OCI-LY7 (cell line): ENCODE data around the gene LRRC71. TPM values are rescaled to one million over a fixed set of nuclear protein-coding genes. Genes with fewer than 3 reads are reported as not detected.

ENCODE experiments used
- BruUV-seq: library from RNA; stranded (reverse); fragments of 400-500 nt; replicated peaks from 2 replicates; lab custom pipeline; 2021; lab: Mats Ljungman, UMichigan
- CTCF ChIA-PET: fragments of 300-600 bp; sonication (Branson Sonifier 250); formaldehyde crosslinking; loops from one replicate; lab custom pipeline; 2022; ENCODE audit warnings: antibody characterized with exemption; ENCODE audit not compliant: unreplicated experiment; lab: Charles Lee
- POLR2A ChIA-PET: fragments of 300-600 bp; sonication (Branson Sonifier 250); formaldehyde crosslinking; loops from one replicate; lab custom pipeline; 2022; ENCODE audit warnings: antibody characterized with exemption; lab: Charles Lee
- DNase-seq: peaks from one replicate; pipeline ENCODE4 v3.0.0-alpha.2; 2015; ENCODE audit warnings: low spot score
- H2AFZ ChIP-seq: fragments of 200-600 bp; sonication (generic), shearing (Covaris generic); 2 replicates; pipeline ENCODE4 v1.6.1; 2014; ENCODE audit warnings: mild to moderate bottlenecking, antibody characterized with exemption, low read length, moderate library complexity
- H3K27ac ChIP-seq: fragments of 200-600 bp; sonication (generic); 2 replicates; pipeline ENCODE4 v1.5.1; 2014; ENCODE audit warnings: mixed run types, low read depth, mild to moderate bottlenecking, moderate library complexity, low read length, inconsistent platforms; ENCODE audit not compliant: poor library complexity, severe bottlenecking
- H3K36me3 ChIP-seq: fragments of 200-600 bp; sonication (generic); 2 replicates; pipeline ENCODE4 v1.6.1; 2014; ENCODE audit warnings: mild to moderate bottlenecking, antibody characterized with exemption, low read length, moderate library complexity, mixed read lengths; ENCODE audit not compliant: insufficient read depth
- H3K4me1 ChIP-seq: fragments of 200-600 bp; sonication (generic); 2 replicates; pipeline ENCODE4 v1.5.1; 2014; ENCODE audit warnings: mild to moderate bottlenecking, low read length; ENCODE audit not compliant: insufficient read depth, poor library complexity, severe bottlenecking
- H3K4me2 ChIP-seq: fragments of 200-600 bp; sonication (generic); 2 replicates; pipeline ENCODE4 v1.6.1; 2014; ENCODE audit warnings: mild to moderate bottlenecking, low read length
- H3K4me3 ChIP-seq: fragments of 200-600 bp; sonication (generic); 2 replicates; pipeline ENCODE4 v1.5.1; 2014; ENCODE audit warnings: mild to moderate bottlenecking, low read depth, low read length; ENCODE audit not compliant: poor library complexity, severe bottlenecking
- H3K79me2 ChIP-seq: fragments of 200-600 bp; sonication (generic); 2 replicates; pipeline ENCODE4 v1.6.1; 2016; ENCODE audit warnings: low read depth, mild to moderate bottlenecking, low read length, moderate library complexity, mixed read lengths; ENCODE audit not compliant: insufficient read depth
- H3K9me2 ChIP-seq: fragments of 200-600 bp; sonication (generic); 2 replicates; pipeline ENCODE4 v1.6.1; 2016; ENCODE audit warnings: mild to moderate bottlenecking, low read length, mixed read lengths; ENCODE audit not compliant: insufficient read depth
- H3K9me3 ChIP-seq: fragments of 200-600 bp; sonication (generic); 2 replicates; pipeline ENCODE4 v1.6.1; 2014; ENCODE audit warnings: mild to moderate bottlenecking, mixed run types, low read length, mixed read lengths
- H4K20me1 ChIP-seq: fragments of 200-600 bp; sonication (generic); 2 replicates; pipeline ENCODE4 v1.6.1; 2014; ENCODE audit warnings: mild to moderate bottlenecking, antibody characterized with exemption, low read length, moderate library complexity, mixed read lengths; ENCODE audit not compliant: insufficient read depth
- EZH2phosphoT487 ChIP-seq: fragments of 200-600 bp; sonication (generic); IDR thresholded peaks from 2 replicates; pipeline ENCODE4 v1.6.1; 2018; ENCODE audit warnings: low read depth, borderline replicate concordance, mild to moderate bottlenecking, mixed run types, antibody characterized with exemption, low read length, moderate library complexity, mixed read lengths
- intact Hi-C: fragments of 100-400 bp; cut with micrococcal nuclease; formaldehyde crosslinking; loops from one replicate; pipeline ENCODE4 v1.10.0; 2022; ENCODE audit not compliant: unreplicated experiment
- total RNA-seq, 2 experiments: library from RNA; depleted of rRNA in 1 of 2; stranded (reverse); fragments of >200 nt in 1 of 2; shearing (Covaris generic) in 1 of 2; gene quantifications; 2 replicates each; pipeline ENCODE4 v1.2.3, GENCODE V29; 2014 to 2022
- TF ChIP-seq, protein P1 (sequence below): fragments of 200-600 bp; sonication (generic); conservative IDR thresholded peaks from 2 replicates; pipeline ENCODE4 v1.5.1; 2014; ENCODE audit warnings: mild to moderate bottlenecking, antibody characterized with exemption, low read length, moderate library complexity, mixed read lengths

The LRRC71 gene
- total RNA-seq, 2 experiments from 2014 or later: not detected

DNA sequence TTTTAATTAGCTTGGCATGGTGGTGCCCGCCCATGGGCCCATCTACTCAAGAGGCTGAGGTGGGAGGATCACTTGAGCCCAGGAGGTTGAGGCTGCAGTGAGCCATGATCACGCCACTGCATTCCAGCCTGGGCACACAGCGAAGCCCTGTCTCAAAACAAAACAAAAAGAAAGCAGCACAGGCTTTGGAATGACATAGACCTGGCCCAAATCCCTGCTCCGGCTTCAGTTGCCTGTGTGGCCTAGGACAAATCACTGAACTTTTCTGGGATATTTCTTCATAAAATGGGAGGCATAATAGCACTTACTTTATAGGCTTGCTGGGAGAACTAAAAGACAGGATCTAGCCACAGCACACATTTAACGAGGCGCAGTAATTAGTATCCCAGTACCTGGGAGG is 24.5 kb upstream of the LRRC71 start:
- no peak overlapping the region for H3K27ac ChIP-seq
- no peaks in the 10 kb centered on the region for H3K79me2 ChIP-seq
- no peak for TF ChIP-seq EZH2phosphoT487
- TF ChIP-seq, protein P1, sequence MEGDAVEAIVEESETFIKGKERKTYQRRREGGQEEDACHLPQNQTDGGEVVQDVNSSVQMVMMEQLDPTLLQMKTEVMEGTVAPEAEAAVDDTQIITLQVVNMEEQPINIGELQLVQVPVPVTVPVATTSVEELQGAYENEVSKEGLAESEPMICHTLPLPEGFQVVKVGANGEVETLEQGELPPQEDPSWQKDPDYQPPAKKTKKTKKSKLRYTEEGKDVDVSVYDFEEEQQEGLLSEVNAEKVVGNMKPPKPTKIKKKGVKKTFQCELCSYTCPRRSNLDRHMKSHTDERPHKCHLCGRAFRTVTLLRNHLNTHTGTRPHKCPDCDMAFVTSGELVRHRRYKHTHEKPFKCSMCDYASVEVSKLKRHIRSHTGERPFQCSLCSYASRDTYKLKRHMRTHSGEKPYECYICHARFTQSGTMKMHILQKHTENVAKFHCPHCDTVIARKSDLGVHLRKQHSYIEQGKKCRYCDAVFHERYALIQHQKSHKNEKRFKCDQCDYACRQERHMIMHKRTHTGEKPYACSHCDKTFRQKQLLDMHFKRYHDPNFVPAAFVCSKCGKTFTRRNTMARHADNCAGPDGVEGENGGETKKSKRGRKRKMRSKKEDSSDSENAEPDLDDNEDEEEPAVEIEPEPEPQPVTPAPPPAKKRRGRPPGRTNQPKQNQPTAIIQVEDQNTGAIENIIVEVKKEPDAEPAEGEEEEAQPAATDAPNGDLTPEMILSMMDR: no peak
- H3K36me3 ChIP-seq: no peaks in the 10 kb centered on the region
- H2AFZ ChIP-seq: no peak overlapping the region
- no peaks in the 10 kb centered on the region for H4K20me1 ChIP-seq
- ChIA-PET CTCF (no interaction called here), POLR2A (no interaction called here)
- H3K4me3 ChIP-seq: no peak overlapping the region
- intact Hi-C loops: no loop called here
- no peak overlapping the region for H3K4me2 ChIP-seq
- no peaks in the 10 kb centered on the region for H3K9me2 ChIP-seq
- no peaks in the 10 kb centered on the region for H3K9me3 ChIP-seq
- no peak for DNase-seq
- H3K4me1 ChIP-seq: no peaks in the 10 kb centered on the region
- BruUV-seq: no TSS peak

DNA sequence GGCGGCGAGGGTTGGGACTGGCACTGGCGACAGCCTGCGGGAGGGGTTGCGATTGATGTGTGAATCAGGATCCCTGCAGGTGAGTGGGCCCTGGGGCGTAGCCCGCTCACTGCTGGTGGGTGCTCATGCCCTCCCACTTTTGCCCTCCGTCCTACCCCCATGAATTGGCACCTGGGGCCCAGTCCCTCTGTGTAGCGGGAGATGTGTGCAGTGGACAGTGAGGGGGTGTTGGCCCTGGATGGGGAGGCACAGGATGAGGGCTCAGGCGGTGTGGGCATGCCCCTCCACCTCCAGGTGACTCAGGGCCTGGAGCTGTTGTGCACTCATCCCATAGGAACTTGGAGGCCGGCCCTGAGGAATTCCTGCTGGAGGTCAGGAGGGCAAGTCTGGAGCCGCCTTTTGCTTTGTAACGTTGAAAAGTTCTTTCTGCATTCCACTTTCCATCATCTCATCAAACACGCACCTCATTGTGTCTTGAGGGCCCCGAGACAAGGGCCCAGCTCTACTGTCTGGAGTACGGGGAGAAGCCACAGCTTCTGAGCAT is 23.9 kb upstream of the LRRC71 start:
- Histone ChIP-seq H3K9me3 (no peaks in the 10 kb centered on the region), H3K36me3 (no peaks in the 10 kb centered on the region), H3K79me2 (no peaks in the 10 kb centered on the region), H4K20me1 (no peaks in the 10 kb centered on the region), H3K4me3 (no peak overlapping the region), H3K4me2 (no peak overlapping the region), H2AFZ (no peak overlapping the region), H3K4me1 (no peaks in the 10 kb centered on the region), H3K9me2 (no peaks in the 10 kb centered on the region), H3K27ac (no peak overlapping the region)
- ChIA-PET CTCF (no interaction called here), POLR2A (no interaction called here)
- intact Hi-C loops: no loop called here
- TF ChIP-seq, protein P1: no peak
- TF ChIP-seq EZH2phosphoT487: no peak
- DNase-seq: no peak
- BruUV-seq: no TSS peak

DNA sequence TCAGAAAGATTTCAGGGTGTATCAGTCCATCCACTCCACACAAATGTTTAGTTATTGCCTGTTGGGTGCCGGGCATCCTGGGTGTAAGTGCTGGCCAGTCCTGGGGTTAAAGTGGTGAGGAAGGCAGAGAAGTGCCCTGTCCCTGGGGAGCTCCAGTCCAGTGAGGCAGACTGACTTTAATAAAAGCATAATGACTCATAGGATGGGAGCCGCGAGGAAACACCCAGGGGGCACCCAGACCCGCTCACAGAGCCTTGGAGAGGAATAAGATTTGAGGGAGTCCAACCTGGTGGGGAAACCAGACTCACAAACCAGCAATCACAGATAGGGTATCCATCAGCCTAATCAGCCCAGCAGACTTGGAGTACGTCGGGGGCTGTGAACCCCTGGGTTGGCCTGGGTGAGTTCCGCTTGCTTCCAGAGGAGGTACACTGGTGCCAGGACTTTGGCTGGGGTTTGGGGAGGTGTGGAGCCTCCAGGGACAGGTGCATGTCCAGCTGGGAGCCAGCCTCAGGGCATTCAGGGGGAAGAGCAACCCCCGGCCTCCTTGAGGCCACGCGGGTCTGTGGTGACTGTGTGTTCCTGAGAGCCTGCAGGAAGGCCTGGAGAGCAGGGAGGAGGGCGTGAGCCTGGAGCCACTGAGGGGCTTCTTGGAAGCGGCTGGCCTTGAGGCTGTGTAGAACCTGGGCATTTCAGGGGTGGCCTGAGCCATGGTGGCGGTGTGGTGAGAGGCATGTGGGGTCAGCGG is 23.2 kb upstream of the LRRC71 start:
- intact Hi-C loops: no loop called here
- ChIA-PET POLR2A (no interaction called here), CTCF (no interaction called here)
- no peak overlapping the region for H3K27ac ChIP-seq
- TF ChIP-seq, protein P1: no peak
- no peak for TF ChIP-seq EZH2phosphoT487
- BruUV-seq: no TSS peak
- H3K4me3 ChIP-seq: no peak overlapping the region
- H3K9me3 ChIP-seq: no peaks in the 10 kb centered on the region
- no peaks in the 10 kb centered on the region for H4K20me1 ChIP-seq
- H3K4me2 ChIP-seq: no peak overlapping the region
- H3K79me2 ChIP-seq: no peaks in the 10 kb centered on the region
- DNase-seq: no peak
- no peaks in the 10 kb centered on the region for H3K9me2 ChIP-seq
- no peak overlapping the region for H2AFZ ChIP-seq
- no peaks in the 10 kb centered on the region for H3K36me3 ChIP-seq
- H3K4me1 ChIP-seq: no peaks in the 10 kb centered on the region
